ENCODE results near the gene SSBP1.
"Not testable (repeated sequence)": the region's sequence is repeated elsewhere in the genome, so short reads cannot be mapped to it uniquely, and the experiment has no call there.

Gene SSBP1, protein sequence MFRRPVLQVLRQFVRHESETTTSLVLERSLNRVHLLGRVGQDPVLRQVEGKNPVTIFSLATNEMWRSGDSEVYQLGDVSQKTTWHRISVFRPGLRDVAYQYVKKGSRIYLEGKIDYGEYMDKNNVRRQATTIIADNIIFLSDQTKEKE

DNA sequence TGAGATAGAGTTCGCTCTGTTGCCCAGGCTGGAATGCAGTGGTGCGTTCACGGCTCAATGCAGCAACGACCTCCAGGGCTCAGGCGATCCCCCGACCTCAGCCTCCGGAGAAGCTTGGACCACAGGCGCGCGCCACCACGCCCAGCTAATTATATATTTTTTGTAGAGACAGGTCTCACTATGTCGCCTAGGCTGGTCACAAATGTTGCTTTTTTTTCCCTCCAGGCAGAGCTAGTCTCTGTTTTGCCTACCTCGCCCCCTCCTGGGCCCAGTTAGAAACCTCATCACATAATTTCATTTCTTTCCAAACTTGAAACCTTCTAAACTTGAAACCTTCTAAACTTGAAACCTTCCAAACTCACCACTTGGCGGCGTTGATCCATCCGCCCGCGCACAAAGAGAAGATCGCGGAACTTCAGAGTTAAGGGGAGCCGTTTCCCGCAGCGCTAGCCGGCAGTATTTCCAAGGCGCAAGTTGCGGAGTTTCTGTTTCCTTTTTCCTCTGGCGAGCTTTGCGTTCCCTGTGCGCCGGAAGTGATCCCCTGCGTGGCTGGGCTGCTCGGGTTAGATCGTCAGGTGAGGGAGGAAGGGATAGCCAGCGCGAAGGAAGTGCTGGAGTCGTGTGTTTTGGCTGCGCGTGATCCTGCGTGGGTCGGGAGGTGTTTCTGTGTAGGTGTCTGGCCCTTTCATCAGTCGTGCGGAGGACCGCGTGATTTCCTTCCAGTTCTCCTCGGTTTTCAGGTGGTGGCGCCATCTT is at the start of gene SSBP1:
Gene SSBP1 (plus strand): TSS at position 523 of the 756 bp plus-strand sequence. CDS start 809 bp downstream, outside the sequence.
- DNase-seq = peak; percentile 95

DNA sequence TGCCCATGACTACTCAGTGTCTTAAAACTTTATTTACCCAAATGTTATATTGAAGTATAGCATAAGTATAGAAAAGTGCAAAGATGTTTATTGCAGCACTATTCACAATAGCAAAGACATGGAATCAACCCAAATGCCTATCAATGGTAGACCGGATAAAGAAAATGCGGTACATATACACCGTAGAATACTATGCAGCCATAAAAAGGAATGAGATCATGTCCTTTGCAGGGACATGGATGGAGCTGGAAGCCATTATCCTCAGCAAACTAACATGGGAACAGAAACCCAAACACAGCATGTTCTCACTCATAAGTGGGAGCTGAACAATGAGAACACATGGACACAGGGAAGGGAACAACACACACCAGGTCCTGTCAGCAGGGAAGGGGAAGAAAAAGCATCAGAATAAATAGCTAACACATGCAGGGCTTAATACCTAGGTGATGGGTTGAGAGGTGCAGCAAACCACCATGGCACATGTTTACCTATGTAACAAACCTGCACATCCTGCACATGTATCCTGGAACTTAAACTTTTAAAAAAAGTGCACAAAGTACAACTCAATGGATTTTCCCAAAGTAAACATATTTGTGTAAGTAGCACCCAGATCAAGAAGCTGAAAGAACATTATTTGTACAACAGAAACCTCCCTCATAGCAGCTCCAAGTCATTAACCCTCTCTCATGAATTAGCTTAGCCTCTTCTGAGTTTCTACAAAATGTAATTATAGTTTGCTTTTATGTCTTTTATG is 48.9 kb upstream of the SSBP1 start:
- not testable (repeated sequence) for DNase-seq

DNA sequence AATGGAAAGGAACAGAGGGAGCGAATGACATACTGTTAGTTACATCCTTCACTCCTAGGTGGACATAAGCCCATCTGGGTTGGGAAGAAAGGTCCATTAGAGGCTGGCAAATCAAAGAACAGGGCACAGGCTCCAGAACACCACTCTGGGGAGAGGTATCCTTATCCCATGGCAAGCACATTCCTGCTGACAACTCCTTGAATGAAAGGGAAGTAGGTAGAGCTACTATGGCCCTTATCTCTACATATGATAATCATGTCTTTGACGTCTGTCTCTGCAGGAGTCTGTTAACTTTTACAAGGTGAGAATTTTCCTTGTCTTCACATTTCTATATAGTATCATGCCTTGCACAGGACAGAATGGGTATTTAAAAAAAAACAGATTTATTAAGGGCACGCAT is 46.6 kb upstream of the SSBP1 start:
- DNase-seq = no peak

DNA sequence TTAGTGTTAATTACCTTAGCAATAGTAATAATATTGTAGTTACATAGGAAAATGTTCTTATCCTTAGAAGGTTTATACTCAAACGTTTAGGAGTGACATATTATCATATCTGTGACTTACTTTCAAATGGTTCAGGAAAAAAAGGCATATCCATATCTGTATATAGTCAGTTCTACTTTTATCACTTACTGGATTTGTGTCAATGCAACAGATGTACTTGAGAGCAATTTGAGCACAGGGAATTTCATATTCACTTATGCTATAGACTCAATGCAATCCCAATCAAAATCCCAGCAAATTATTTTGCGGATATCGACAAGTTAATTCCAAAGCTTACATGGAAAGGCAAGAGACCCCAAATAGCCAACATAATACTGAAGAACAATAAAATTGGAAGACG is 46.2 kb upstream of the SSBP1 start:
- DNase-seq = no peak

DNA sequence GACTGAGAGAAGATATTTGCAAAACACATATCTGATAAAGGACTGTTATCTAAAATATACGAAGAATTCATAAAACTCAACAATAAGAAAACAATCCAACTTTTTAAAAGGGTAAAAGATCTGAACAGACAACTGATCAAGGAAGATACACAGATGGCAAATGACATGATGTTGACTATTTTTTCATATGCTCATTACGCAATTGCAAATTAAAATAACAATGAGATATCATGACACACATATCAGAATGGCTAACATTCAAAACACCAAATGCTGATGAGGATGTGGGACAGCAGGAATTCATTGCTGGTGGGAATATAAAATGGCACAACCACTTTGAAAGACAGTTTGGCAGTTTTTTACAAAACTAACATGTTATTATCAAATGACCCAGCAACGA is 45.1 kb upstream of the SSBP1 start:
- no peak for DNase-seq

DNA sequence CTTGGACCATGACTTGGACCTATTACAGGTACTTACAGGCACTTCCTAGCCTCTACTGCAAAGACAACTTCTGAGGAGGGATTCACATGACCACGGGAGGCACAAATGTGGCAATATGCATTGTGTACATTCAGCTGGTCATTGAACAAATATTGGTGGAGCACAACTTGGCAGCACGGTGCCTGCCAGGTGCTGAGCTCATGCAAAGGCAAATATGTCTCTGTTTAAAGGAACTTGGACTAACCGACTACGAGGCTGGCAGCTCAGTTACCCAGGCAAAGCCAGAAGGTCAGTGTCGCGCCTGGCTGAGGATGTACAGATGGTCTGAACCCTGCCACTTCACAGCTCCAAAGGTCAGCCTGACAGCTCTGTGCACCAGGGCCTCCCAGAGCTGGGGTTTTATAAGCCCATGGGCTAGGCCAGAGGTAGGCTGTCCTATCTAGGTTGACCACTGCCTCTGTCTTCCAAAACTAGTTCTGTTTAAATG is 42.3 kb upstream of the SSBP1 start:
- DNase-seq = peak; percentile 87

DNA sequence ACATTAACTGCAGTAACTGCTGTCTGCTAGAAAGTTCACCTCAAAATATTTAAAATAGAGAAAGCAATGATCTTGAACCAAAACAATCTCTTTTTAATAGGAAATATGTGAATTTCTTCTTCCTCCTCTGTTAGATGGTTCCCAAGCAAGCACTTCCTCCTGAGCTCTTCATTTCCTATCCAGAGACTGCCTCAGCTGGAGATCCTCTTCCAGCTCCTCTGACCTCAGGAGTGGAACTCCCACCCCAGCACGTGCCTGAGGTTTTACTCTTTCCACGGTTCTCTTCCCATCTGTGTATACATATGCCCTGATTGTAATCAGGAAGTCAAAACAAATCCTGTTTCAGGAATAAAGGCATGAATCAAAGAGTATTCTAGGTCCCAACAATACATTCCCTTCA is 41.8 kb upstream of the SSBP1 start:
- DNase-seq = no peak

DNA sequence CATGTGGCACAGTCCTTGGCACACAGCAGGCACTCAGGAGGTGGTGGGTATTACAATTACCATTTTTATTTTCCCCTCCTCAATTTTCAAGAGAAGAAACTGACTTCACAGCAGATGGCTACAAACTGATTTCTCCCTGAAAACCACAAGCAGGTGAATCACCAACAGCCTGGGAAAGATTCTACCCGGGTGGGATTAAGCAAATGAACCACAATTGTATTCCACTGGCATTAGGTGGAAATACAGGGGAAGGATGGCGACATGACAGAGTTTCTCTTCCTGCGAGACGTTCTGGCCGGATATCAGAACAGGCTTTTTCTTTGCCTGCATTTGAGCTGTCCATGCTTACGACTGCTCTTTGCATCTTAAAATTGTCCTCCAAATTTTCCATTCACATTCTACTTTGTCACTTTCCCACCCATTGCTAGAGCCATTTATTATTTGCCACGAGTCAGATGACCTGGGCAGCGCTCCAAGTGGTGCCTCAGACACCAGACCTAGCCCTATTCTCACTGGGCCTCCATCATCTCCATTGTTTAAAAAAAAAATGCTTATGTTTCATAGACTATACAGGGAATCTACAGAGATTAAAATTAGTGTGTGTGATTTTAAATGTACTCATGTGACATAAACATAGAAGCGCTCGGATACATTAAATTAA is 40.8 kb upstream of the SSBP1 start:
- no peak for DNase-seq

DNA sequence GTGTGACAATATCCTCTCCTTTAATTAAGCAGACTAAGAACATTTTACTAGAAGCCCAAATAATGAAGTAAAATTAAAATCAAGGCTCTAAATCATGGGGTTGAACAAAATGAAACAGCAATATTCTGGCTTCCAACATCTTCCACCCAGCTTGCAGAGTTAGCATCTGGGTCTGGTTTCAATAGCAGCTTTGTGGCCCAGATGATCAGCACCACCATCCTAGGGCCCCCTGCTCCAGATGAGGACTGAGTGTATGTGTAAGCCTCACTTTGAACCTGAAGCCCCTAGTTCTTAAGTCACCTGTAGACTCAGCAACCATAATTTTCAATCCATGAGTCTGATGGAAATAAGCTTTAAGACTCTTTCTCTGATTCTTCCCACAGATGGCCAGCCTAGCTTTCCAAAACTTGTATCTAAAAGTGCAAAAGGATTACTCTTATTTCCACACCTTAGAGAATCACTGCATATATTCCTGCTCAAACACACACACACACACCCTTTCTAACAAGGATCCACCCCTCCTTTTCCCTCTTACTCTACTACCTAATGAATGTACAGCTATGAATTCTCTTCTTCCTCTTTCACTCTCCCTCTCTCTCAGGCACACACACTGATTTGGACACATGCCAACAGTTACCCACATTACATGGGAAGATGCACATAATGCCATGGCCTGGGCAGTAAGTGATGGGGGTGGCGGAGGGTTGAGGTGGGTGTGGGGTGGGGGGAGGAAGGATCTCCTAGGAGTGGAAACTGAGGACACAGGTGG is 39.7 kb upstream of the SSBP1 start:
- DNase-seq = no peak

DNA sequence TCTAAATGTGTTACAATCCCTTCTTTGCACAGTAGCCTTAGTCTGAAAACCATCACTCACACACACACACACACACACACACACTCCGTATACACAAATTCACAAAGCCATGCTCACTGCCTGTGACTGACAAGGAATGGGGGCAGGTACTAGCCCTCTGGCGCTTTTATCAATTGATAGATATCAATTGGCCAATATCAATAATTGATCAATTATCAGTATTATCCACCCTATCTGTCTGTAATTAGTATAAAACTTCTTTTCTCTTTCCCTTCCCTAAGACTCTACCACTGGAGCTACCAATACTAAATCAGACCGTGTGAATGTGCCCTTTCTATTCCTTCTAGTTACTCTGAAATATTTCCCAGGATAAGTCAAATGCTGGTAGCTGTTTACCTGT is 38.3 kb upstream of the SSBP1 start:
- DNase-seq = no peak

DNA sequence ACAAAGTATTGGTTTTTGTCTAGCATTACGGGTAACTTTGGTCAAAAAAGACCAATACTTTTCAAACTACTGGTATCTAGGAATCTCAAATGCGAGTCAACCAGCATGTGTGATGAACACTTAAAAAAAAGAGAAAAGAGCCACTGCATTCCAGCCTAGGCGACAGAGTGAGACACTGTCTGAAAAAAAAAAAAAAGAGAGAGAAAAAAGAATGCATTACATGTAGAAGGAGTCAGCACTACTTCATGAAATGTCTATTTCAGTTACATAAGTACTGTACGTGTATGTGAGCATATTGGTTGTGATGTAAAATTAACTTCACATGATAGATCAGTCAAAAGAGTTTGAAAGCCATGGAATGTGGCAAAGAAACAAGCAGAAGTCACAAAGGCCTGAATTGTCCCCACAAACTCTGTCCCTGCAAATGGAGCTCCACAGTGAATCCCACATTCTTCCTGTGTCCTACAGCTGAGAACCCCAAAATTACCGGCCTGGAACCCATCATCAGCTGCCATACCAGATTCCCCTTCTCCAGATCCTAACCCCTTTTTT is 37.8 kb upstream of the SSBP1 start:
- DNase-seq = no peak

DNA sequence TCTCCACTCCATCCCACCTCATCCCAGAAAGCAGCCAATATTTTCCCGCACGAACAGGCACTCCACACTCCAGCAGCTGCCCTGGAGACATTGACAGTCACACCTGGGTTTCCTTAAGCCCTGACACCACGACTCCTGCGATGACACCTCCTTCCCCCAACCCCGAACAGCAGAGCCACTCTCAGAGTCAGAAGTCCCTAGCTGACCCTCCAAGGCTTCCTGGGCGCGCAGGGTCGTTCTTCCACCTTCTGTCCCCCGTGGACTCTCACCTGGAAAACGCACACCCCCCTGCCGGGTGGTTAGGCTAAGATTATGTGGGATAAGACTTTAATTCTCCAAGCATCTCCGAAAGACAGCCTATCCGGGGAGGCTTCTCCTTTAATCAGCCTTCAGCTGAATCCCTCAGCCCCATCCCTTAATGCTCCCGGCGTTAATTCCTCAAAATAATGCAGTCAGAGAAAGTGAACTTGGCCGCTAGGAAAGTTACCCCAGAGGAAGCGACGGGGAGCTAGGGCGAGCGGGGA is 37.2 kb upstream of the SSBP1 start:
- DNase-seq = no peak

DNA sequence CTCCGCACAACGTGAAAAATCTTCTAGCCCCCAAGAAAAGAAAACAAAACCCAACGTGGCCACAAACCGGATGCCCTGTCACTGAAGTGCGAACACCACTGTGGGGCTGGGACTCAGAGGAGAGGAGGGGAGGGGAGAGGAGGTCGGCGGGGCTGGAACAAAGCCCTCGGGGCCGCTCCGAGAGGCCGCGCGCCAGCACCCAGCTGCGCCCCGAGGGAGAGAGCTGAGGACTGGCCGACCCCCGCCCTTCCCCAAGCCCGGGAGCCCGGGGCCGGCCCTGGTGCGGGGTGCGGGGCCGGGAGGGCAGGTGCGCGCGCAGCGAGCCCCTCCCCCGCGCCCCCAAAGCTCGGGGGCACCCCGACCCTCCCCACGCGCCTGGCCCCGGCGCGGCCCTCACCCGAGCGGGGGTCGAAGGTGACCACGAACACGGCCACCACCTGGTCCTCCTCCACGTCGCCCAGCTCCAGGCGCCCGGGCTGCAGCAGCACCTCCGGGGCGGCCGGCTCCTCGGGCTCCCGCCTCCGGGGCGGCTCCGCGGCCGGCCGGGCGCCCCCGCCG is 36.6 kb upstream of the SSBP1 start:
- no peak for DNase-seq

DNA sequence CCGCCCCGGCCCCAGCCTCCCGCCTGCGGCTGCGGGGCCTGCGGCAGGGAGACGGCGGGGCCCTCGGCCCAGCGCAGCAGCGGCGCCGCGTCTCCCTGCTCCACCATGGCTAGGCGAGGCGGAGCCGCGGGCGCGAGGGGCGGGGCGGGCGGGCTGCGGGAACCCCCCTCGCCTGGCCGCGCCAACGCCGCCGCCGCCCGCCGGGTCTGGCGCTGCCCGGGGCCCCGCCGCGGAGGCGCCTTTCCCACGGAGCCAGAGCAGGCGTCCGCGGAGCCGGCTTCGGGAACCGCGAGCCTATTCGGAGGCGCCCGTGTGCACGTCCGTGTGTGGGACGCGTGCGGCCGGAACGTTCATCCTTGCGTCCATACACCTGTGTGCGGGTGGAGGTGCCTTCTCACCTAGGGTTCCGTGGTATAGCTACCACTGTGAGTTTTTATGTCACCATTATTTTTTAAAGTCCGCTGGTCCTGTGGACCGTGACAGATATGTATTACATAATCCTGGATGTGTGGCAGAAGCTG is 36.1 kb upstream of the SSBP1 start, which contains the start of gene DENND11:
Gene DENND11 (minus strand): TSS at position 120 of the 521 bp plus-strand sequence. CDS start 13 bp downstream, at position 107.
- no peak for DNase-seq

DNA sequence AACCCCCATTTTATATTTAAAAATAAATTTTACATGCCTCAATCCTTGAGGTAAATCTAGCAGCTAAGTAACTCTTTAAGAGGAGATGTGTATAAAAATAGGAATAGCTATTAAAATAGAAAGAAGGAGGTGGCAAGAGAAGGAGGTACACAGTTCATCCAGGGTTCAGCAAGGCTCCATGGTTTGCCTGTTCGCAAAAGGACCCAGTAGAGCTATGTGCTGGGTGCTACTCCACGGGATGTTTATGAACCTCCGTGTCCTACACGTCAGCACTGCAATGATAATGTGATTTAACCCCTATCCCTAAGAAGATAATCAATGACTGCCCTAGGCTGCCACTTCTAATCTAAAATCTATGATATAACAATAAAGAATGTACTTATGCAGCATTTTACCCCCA is 35.3 kb upstream of the SSBP1 start:
- no peak for DNase-seq

DNA sequence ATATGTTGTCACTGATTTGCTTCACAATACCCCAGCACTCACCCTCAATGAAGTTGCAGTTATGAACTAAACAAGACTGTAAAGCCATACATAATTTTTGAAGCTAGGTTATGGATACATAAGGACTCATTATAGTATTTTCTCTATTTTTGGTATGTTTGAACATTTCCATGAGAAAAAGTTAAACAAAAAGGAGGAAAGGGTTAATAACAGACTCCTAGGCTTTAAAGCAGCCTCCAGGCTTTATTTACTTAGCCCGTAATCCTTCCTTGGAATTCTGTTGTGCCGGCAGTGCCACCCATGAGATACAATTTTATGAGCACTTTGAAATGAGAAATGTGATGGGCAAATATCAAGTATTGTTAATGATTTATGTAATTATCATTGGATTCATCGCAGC is 34.0 kb upstream of the SSBP1 start:
- DNase-seq = no peak

DNA sequence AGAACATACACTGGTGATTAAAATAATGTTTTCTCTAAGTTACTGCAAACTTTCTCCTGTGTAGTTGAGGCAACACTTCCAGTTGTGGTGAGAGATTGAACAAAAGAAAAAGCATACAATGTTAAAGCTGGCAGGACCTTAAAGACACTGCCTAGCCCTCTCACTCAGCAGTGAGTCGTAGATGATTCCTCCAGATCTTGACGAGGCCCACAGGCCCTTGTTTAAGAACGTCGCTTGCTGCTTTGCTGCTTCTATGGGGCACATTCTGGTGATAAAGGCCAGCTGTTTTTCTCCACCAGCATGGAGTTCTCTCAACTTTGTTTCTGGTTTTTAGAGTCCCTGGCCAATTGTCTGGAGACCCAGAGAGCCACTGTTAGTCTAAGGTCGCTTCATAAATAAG is 33.4 kb upstream of the SSBP1 start:
- no peak for DNase-seq

DNA sequence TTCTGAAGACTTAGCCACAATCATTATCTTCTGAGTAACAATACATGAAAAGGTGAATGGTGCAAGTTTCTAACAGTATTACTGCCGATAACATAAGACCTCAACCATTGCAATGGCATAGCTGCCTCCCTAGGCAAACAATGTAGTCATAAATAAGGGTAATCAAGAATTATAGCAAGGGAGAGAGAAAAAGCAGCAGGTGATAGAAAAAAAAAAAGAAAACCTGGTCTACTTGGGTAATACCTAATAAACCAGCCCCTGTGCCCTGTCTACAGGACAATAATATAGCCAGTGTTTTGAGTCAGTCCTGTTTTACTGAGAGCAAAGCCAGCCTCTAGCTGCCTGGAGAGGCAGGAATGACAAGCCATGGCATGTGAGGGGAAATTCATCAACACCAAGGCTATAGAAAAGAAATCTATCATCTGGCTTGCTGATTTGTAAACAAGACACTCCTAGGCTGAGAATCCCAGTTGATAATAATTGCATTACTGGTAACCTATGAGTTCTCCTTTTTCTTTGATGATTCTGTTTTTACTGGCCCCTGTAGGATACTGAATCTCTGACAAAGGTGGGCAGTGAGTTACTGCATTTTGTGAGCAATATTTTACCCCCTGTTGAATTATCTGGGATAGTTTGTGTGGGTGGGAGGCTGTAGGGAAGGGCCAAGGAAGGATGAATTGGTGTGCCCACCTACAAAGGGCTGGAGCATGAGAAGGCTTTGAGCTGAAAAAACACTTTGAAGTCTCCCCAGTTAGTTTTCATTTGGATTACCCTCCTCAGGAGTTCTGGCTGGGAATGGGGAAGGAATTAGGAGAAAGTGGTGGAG is 31.7 kb upstream of the SSBP1 start:
- no peak for DNase-seq

DNA sequence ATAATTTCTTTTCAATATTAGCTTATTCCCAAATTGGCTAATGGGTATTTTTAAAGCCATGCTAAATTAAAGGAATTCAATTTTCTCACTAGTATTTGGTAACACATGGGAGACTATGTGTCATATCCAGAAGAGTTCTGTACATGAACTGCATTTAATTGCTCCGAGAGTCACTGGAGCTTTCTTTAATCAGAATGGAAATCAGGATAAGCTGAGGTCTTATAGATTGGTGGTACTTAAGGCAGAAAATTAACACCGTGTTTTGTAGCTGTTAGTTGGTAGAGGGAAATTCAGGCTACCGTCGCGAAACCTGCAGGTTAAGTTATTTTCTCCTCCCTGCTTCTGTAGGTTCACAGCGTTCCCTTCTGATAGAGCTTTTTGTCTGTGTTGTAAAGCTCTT is 29.8 kb upstream of the SSBP1 start, which contains the start of gene WEE2:
Gene WEE2 (plus strand): TSS at position 3 of the 400 bp plus-strand sequence. CDS start 406 bp downstream, outside the sequence.
- DNase-seq = no peak

DNA sequence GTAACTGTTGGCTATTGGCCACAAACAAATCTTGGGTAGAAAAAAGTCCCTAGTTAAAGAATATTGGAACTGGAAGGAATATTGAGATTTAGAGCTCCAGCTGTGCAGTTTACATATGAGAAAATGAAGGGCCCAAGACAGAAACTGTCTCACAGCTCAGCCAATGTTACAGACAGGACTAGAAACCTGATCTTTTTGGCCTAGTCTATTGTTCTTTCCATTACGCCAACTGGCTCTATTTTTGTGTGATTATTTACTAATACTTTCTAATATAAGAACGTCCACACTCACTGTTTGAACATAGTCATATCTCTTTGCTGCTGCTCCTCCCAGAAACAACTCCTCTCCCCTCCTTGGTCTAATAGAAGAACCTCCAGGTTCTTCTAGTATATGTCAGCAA is 28.8 kb upstream of the SSBP1 start:
- DNase-seq = no peak

Measured in SHP77 treated with DMSO at 0.1 percent for 48 hours (cell line).